Stimulated activated CD4-positive, alpha-beta T cell treated with anti-CD3 and anti-CD28 coated beads, Interleukin-15, amount 100 ng/mL, for 1 hour (primary cell): Measurements from ENCODE around the gene AK9.
"Not testable (repeated sequence)": the region's sequence is repeated elsewhere in the genome, so short reads cannot be mapped to it uniquely, and the experiment has no call there.

Experiments used
- DNase-seq, 2 donors: peaks; one replicate each; pipeline ENCODE4 v3.0.0-alpha.2; 2020; ENCODE audit warnings: low read depth in 1 of 2, low spot score in 1 of 2

Gene AK9

GRCh38 chr6:109701221-109701620, 10.2 kb upstream of the AK9 start:
- DNase-seq: no peak

- DNase-seq: no peak
Measured at GRCh38 chr6:109696355-109696754, 5.4 kb upstream of the AK9 start.

- no peak for DNase-seq
Measured at GRCh38 chr6:109695468-109695867, 4.5 kb upstream of the AK9 start.

GRCh38 chr6:109693111-109693510, 2.1 kb upstream of the AK9 start:
- no peak for DNase-seq

- DNase-seq: peak; percentile 34 to 48
Measured at GRCh38 chr6:109690373-109690736, 647 bp downstream of the AK9 start.

GRCh38 chr6:109687271-109687761, 3.7 kb downstream of the AK9 start:
- no peak for DNase-seq

GRCh38 chr6:109686566-109687265, 4.3 kb downstream of the AK9 start:
- no peak for DNase-seq

GRCh38 chr6:109678661-109679505, 12.1 kb downstream of the AK9 start:
- DNase-seq: not testable (repeated sequence)

- DNase-seq: no peak
Measured at GRCh38 chr6:109678240-109678639, 12.8 kb downstream of the AK9 start.

GRCh38 chr6:109676724-109677123, 14.3 kb downstream of the AK9 start:
- DNase-seq: no peak

GRCh38 chr6:109672839-109673238, 18.2 kb downstream of the AK9 start:
- DNase-seq: no peak

- no peak for DNase-seq
Measured at GRCh38 chr6:109672175-109672574, 18.8 kb downstream of the AK9 start.

- no peak for DNase-seq
Measured at GRCh38 chr6:109671733-109672132, 19.3 kb downstream of the AK9 start.

GRCh38 chr6:109669811-109670210, 21.2 kb downstream of the AK9 start:
- DNase-seq: no peak

GRCh38 chr6:109662192-109662591, 28.8 kb downstream of the AK9 start:
- DNase-seq: no peak

GRCh38 chr6:109660526-109661320, 30.3 kb downstream of the AK9 start:
- no peak for DNase-seq

GRCh38 chr6:109655761-109656262, 35.2 kb downstream of the AK9 start:
- no peak for DNase-seq

- no peak for DNase-seq
Measured at GRCh38 chr6:109653264-109653663, 37.7 kb downstream of the AK9 start.

- no peak for DNase-seq
Measured at GRCh38 chr6:109644131-109644530, 46.9 kb downstream of the AK9 start.

GRCh38 chr6:109632405-109632804, 58.6 kb downstream of the AK9 start:
- no peak for DNase-seq

GRCh38 chr6:109631403-109631802, 59.6 kb downstream of the AK9 start:
- DNase-seq: no peak
